Stomach (tissue), 9 donors: Measurements from ENCODE around the gene FAAP100. TPM values are rescaled to one million over a fixed set of nuclear protein-coding genes. Genes with fewer than 3 reads are reported as not detected.

ENCODE experiments used
- DNase-seq, 2 donors: peaks; one replicate each; pipeline versions ENCODE4 v3.0.0 to v3.0.0-alpha.2; 2013 to 2019
- H3K27ac ChIP-seq, 5 donors: fragments of 200-600 bp in 4 of 5; sonication (generic) in 4 of 5; one replicate each; pipeline ENCODE4 v1.5.1; 2013 to 2019; ENCODE audit warnings: mild to moderate bottlenecking in 1 of 5, moderate library complexity in 1 of 5
- H3K27me3 ChIP-seq, 3 donors: fragments of 200-600 bp; sonication (generic); one replicate each; pipeline ENCODE4 v1.5.1; 2017 to 2019; ENCODE audit warnings: mixed run types in 1 of 3
- H3K36me3 ChIP-seq, 4 donors: fragments of 200-600 bp; sonication (generic); 1 replicate in 3 of 4; 2 replicates in 1 of 4; pipeline ENCODE4 v1.5.1; 2016 to 2019
- H3K4me1 ChIP-seq, 4 donors: fragments of 200-600 bp; sonication (generic); one replicate each; pipeline ENCODE4 v1.5.1; 2016 to 2019
- H3K4me3 ChIP-seq, 4 donors: fragments of 200-600 bp; sonication (generic) in 3 of 4; one replicate each; pipeline ENCODE4 v1.5.1; 2016 to 2019; ENCODE audit warnings: mild to moderate bottlenecking in 1 of 4
- H3K9me3 ChIP-seq, 4 donors: fragments of 200-600 bp; sonication (generic); one replicate each; pipeline ENCODE4 v1.5.1; 2016 to 2019
- CTCF ChIP-seq, 7 experiments: fragments of 450-650 bp in 4 of 7; fragments of 200-600 bp in 3 of 7; sonication (generic) in 3 of 7; IDR thresholded peaks; one replicate each; pipeline ENCODE4 v1.5.1; 2016 to 2019; ENCODE audit warnings: antibody characterized with exemption in 7 of 7, control low read depth in 2 of 7, mild to moderate bottlenecking in 1 of 7
- EP300 ChIP-seq: sonication (generic); formaldehyde crosslinking; IDR thresholded peaks from one replicate; pipeline ENCODE4 v1.6.1; 2017; ENCODE audit warnings: antibody characterized with exemption
- POLR2A ChIP-seq, 4 donors: fragments of 450-650 bp; IDR thresholded peaks; one replicate each; pipeline ENCODE4 v1.6.1; 2016; ENCODE audit warnings: antibody characterized with exemption in 4 of 4, control low read depth in 2 of 4, mild to moderate bottlenecking in 1 of 4, moderate library complexity in 1 of 4
- POLR2AphosphoS5 ChIP-seq, 3 donors: sonication (generic); formaldehyde crosslinking; IDR thresholded peaks; one replicate each; pipeline ENCODE4 v1.6.1; 2016; ENCODE audit warnings: antibody characterized with exemption in 3 of 3
- WGBS, 5 donors: extraction: QIAGEN DNeasy Blood & Tissue Kit in 3 of 5; methylation state at CpG; one replicate each; pipeline versions ENCODE4 v1.1.5 to v1.1.7; 2013 to 2018; 5-methylcytosine and 5-hydroxymethylcytosine counted together
- intact Hi-C: fragments of 100-400 bp; cut with DNase I; formaldehyde crosslinking; loops from one replicate; pipeline ENCODE4 v1.15.1; 2023; ENCODE audit warnings: low total_unique reads
- polyA plus RNA-seq, 3 donors: library from polyadenylated mRNA; stranded (reverse); fragments of 200-250 nt; gene quantifications; one replicate each; pipeline ENCODE4 v1.2.3, GENCODE V29; 2013
- total RNA-seq, 5 donors: library from RNA; depleted of rRNA; stranded (reverse); fragments of >200 nt; gene quantifications; one replicate each; pipeline versions ENCODE4 v1.1.0 to v1.2.3, GENCODE V29; 2014 to 2016
- donor health status: healthy with polysubstance abuse.
- donor health status: Bipolar disorder and iron deficiency.
- donor health status: healthy.

The FAAP100 gene
- total and polyA plus RNA-seq, 8 donors, result 11.9 to 130 (median 24.3) TPM

GRCh38 chr17:81529437-81529803 is 22.7 kb downstream of the FAAP100 start:
- Histone ChIP-seq H3K36me3 (no peaks in the 10 kb centered on the region), H3K4me1 (peaks cover 6 to 15% (median 12%) of the 10 kb centered on the region in 4 donors), H3K9me3 (no peaks in the 10 kb centered on the region), H3K27ac (no peak overlapping the region), H3K4me3 (no peak overlapping the region), H3K27me3 (peaks cover 16 to 66% (median 23%) of the 10 kb centered on the region in 3 donors)
- intact Hi-C loops, result no loop called here
- no peak for TF ChIP-seq POLR2A (IDR thresholded peaks at IDR 0.05)
- no peak for DNase-seq
- 73 to 93% (median 83%) methylated on average over 6 of the region's 6 CpGs for WGBS, 5 donors

GRCh38 chr17:81528651-81529436 is 23.3 kb downstream of the FAAP100 start:
- no peak for DNase-seq
- H3K4me1 ChIP-seq, result peaks cover 6 to 19% (median 15%) of the 10 kb centered on the region in 4 donors
- 69 to 90% (median 89%) methylated on average over 30 to 62 of the region's 62 CpGs for WGBS, 5 donors
- no peak overlapping the region for H3K4me3 ChIP-seq
- intact Hi-C loops, result no loop called here
- peaks cover 16 to 66% (median 29%) of the 10 kb centered on the region in 3 donors for H3K27me3 ChIP-seq
- H3K36me3 ChIP-seq, result no peaks in the 10 kb centered on the region
- H3K9me3 ChIP-seq, result no peaks in the 10 kb centered on the region
- H3K27ac ChIP-seq, result no peak overlapping the region
- no peak for TF ChIP-seq POLR2AphosphoS5 (IDR thresholded peaks at IDR 0.05)
- TF ChIP-seq CTCF (IDR thresholded peaks at IDR 0.05), result no peak
- TF ChIP-seq POLR2A (IDR thresholded peaks at IDR 0.05), result no peak
- no peak for TF ChIP-seq EP300

GRCh38 chr17:81528384-81528650 is 23.8 kb downstream of the FAAP100 start:
- Histone ChIP-seq H3K9me3 (no peaks in the 10 kb centered on the region), H3K4me3 (no peak overlapping the region), H3K27me3 (peaks cover 16 to 68% (median 34%) of the 10 kb centered on the region in 3 donors), H3K4me1 (peaks cover 6 to 24% (median 20%) of the 10 kb centered on the region in 4 donors), H3K27ac (no peak overlapping the region), H3K36me3 (no peaks in the 10 kb centered on the region)
- TF ChIP-seq POLR2AphosphoS5 (IDR thresholded peaks at IDR 0.05) (no peak), EP300 (no peak), CTCF (IDR thresholded peaks at IDR 0.05) (no peak), POLR2A (IDR thresholded peaks at IDR 0.05) (no peak)
- 23 to 62% (median 55%) methylated on average over 3 to 20 of the region's 20 CpGs for WGBS, 5 donors
- intact Hi-C loops, result no loop called here
- DNase-seq, result no peak

- peaks cover 6 to 28% (median 25%) of the 10 kb centered on the region in 4 donors for H3K4me1 ChIP-seq
- 16 to 35% (median 23%) methylated on average over 31 to 42 of the region's 42 CpGs for WGBS, 5 donors
- H3K36me3 ChIP-seq, result no peaks in the 10 kb centered on the region
- peak in 3 of 7 experiments; percentile 7 to 36 (median 20) for TF ChIP-seq CTCF (IDR thresholded peaks at IDR 0.05)
- no peak for TF ChIP-seq POLR2AphosphoS5 (IDR thresholded peaks at IDR 0.05)
- peaks cover 16 to 70% (median 39%) of the 10 kb centered on the region in 3 donors for H3K27me3 ChIP-seq
- intact Hi-C loops, result no loop called here
- peak within 1 kb of the TSS in 1 of 5 donors; percentile 30 for H3K27ac ChIP-seq
- peak within 1 kb of the TSS in 1 of 4 donors; percentile 21 for H3K4me3 ChIP-seq
- DNase-seq, result peak in 1 of 2 donors; percentile 42
- no peaks in the 10 kb centered on the region for H3K9me3 ChIP-seq
Measured at GRCh38 chr17:81527591-81528383, 24.4 kb downstream of the FAAP100 start, which contains the start of gene FSCN2. FSCN2 (plus strand) TSS chr17:81528377; CDS start chr17:81528532, 155 bp downstream.
